Memory B cell (primary cell): ENCODE results near the gene ADGRE1.

Experiments
- ATAC-seq: fragments of 150-1000 bp; cut with Tn5 transposase; 2 replicates; pipeline ENCODE4 v1.10.0; 2021; ENCODE audit warnings: low read depth, mild to moderate bottlenecking, moderate library complexity
- DNase-seq, 2 donors: peaks; one replicate each; pipeline ENCODE4 v3.0.0; 2022; ENCODE audit warnings: low spot score in 2 of 2
- H3K27ac Mint-ChIP-seq: one replicate; pipeline ENCODE4 v1.8.0; 2022; ENCODE audit warnings: mild to moderate bottlenecking, moderate library complexity, mixed read lengths
- H3K27me3 Mint-ChIP-seq: one replicate; pipeline ENCODE4 v1.8.0; 2022; ENCODE audit warnings: mixed read lengths
- H3K36me3 Mint-ChIP-seq: one replicate; pipeline ENCODE4 v1.8.0; 2022; ENCODE audit warnings: mild to moderate bottlenecking, mixed read lengths
- H3K4me1 Mint-ChIP-seq: one replicate; pipeline ENCODE4 v1.8.0; 2022; ENCODE audit warnings: mixed read lengths
- H3K4me3 Mint-ChIP-seq: one replicate; pipeline ENCODE4 v1.8.0; 2022; ENCODE audit warnings: mild to moderate bottlenecking, moderate library complexity, mixed read lengths
- H3K9me3 Mint-ChIP-seq: one replicate; pipeline ENCODE4 v1.8.0; 2022; ENCODE audit warnings: mixed read lengths

The ADGRE1 gene

GRCh38 chr19:6948884-6949283 is 61.5 kb downstream of the ADGRE1 start:
- DNase-seq (no peak), ATAC-seq (no peak)
- Mint-ChIP-seq H3K27me3 (peaks cover 9% of the 10 kb centered on the region), H3K9me3 (peaks cover 1% of the 10 kb centered on the region), H3K27ac (no peak overlapping the region), H3K4me3 (no peak overlapping the region), H3K36me3 (no peaks in the 10 kb centered on the region), H3K4me1 (no peaks in the 10 kb centered on the region)

- Mint-ChIP-seq H3K36me3 (no peaks in the 10 kb centered on the region), H3K9me3 (no peaks in the 10 kb centered on the region), H3K27ac (no peak overlapping the region), H3K4me3 (no peak overlapping the region), H3K4me1 (no peaks in the 10 kb centered on the region), H3K27me3 (peaks cover 7% of the 10 kb centered on the region)
- no peak for ATAC-seq
- no peak for DNase-seq
Measured at GRCh38 chr19:6952956-6953355, 65.6 kb downstream of the ADGRE1 start.

- peaks cover 2% of the 10 kb centered on the region for H3K27me3 Mint-ChIP-seq
- no peaks in the 10 kb centered on the region for H3K36me3 Mint-ChIP-seq
- no peak for ATAC-seq
- no peak overlapping the region for H3K27ac Mint-ChIP-seq
- no peaks in the 10 kb centered on the region for H3K9me3 Mint-ChIP-seq
- no peaks in the 10 kb centered on the region for H3K4me1 Mint-ChIP-seq
- DNase-seq = no peak
- no peak overlapping the region for H3K4me3 Mint-ChIP-seq
Measured at GRCh38 chr19:6955082-6955481, 67.7 kb downstream of the ADGRE1 start.

- no peaks in the 10 kb centered on the region for H3K4me1 Mint-ChIP-seq
Measured at GRCh38 chr19:6956573-6956972, 69.2 kb downstream of the ADGRE1 start.

GRCh38 chr19:6958791-6959190 is 71.4 kb downstream of the ADGRE1 start:
- H3K27me3 Mint-ChIP-seq = peaks cover 7% of the 10 kb centered on the region
- H3K27ac Mint-ChIP-seq = no peak overlapping the region
- peaks cover 2% of the 10 kb centered on the region for H3K9me3 Mint-ChIP-seq
- H3K4me3 Mint-ChIP-seq = no peak overlapping the region
- no peak for ATAC-seq
- H3K4me1 Mint-ChIP-seq = peaks cover 3% of the 10 kb centered on the region
- no peak for DNase-seq
- no peaks in the 10 kb centered on the region for H3K36me3 Mint-ChIP-seq

More at GRCh38 chr19:6956573-6956972, 69.2 kb downstream of the ADGRE1 start:
- H3K27ac Mint-ChIP-seq = no peak overlapping the region
- peaks cover 4% of the 10 kb centered on the region for H3K27me3 Mint-ChIP-seq
- no peak for ATAC-seq
- no peaks in the 10 kb centered on the region for H3K9me3 Mint-ChIP-seq
- H3K36me3 Mint-ChIP-seq = no peaks in the 10 kb centered on the region
- no peak for DNase-seq
- no peak overlapping the region for H3K4me3 Mint-ChIP-seq

- Mint-ChIP-seq H3K27me3 (peaks cover 10% of the 10 kb centered on the region), H3K4me3 (no peak overlapping the region), H3K9me3 (peaks cover 2% of the 10 kb centered on the region), H3K4me1 (peaks cover 3% of the 10 kb centered on the region), H3K36me3 (no peaks in the 10 kb centered on the region), H3K27ac (no peak overlapping the region)
- ATAC-seq = peak; percentile 81
- DNase-seq = no peak
Measured at GRCh38 chr19:6963244-6963852, 76.0 kb downstream of the ADGRE1 start.

GRCh38 chr19:6963937-6964336 is 76.6 kb downstream of the ADGRE1 start:
- Mint-ChIP-seq H3K27me3 (peaks cover 8% of the 10 kb centered on the region), H3K4me3 (no peak overlapping the region), H3K36me3 (no peaks in the 10 kb centered on the region), H3K27ac (no peak overlapping the region), H3K4me1 (peaks cover 3% of the 10 kb centered on the region), H3K9me3 (peaks cover 2% of the 10 kb centered on the region)
- no peak for DNase-seq
- ATAC-seq = no peak

- Mint-ChIP-seq H3K27ac (no peak overlapping the region), H3K9me3 (peaks cover 5% of the 10 kb centered on the region), H3K4me1 (peaks cover 3% of the 10 kb centered on the region), H3K4me3 (no peak overlapping the region), H3K36me3 (peaks cover 2% of the 10 kb centered on the region), H3K27me3 (peaks cover 9% of the 10 kb centered on the region)
- no peak for ATAC-seq
- DNase-seq = no peak
Measured at GRCh38 chr19:6967967-6968366, 80.6 kb downstream of the ADGRE1 start.

GRCh38 chr19:6969490-6969889 is 82.1 kb downstream of the ADGRE1 start:
- H3K27ac Mint-ChIP-seq = no peak overlapping the region
- no peak overlapping the region for H3K4me3 Mint-ChIP-seq
- H3K27me3 Mint-ChIP-seq = peaks cover 10% of the 10 kb centered on the region
- no peak for ATAC-seq
- no peak for DNase-seq
- no peaks in the 10 kb centered on the region for H3K4me1 Mint-ChIP-seq
- H3K9me3 Mint-ChIP-seq = peaks cover 4% of the 10 kb centered on the region
- H3K36me3 Mint-ChIP-seq = peaks cover 2% of the 10 kb centered on the region

- peaks cover 4% of the 10 kb centered on the region for H3K9me3 Mint-ChIP-seq
Measured at GRCh38 chr19:6970021-6970420, 82.6 kb downstream of the ADGRE1 start.

GRCh38 chr19:6970443-6970842 is 83.1 kb downstream of the ADGRE1 start:
- Mint-ChIP-seq H3K4me3 (no peak overlapping the region), H3K36me3 (peaks cover 2% of the 10 kb centered on the region), H3K27me3 (peaks cover 12% of the 10 kb centered on the region), H3K4me1 (no peaks in the 10 kb centered on the region), H3K9me3 (peaks cover 4% of the 10 kb centered on the region), H3K27ac (no peak overlapping the region)
- DNase-seq (no peak), ATAC-seq (no peak)

More at GRCh38 chr19:6970021-6970420, 82.6 kb downstream of the ADGRE1 start:
- H3K4me1 Mint-ChIP-seq = no peaks in the 10 kb centered on the region
- ATAC-seq = no peak
- H3K27me3 Mint-ChIP-seq = peaks cover 11% of the 10 kb centered on the region
- peaks cover 2% of the 10 kb centered on the region for H3K36me3 Mint-ChIP-seq
- no peak overlapping the region for H3K4me3 Mint-ChIP-seq
- H3K27ac Mint-ChIP-seq = no peak overlapping the region
- DNase-seq = no peak

- H3K4me1 Mint-ChIP-seq = no peaks in the 10 kb centered on the region
- peaks cover 12% of the 10 kb centered on the region for H3K27me3 Mint-ChIP-seq
- H3K36me3 Mint-ChIP-seq = peaks cover 2% of the 10 kb centered on the region
- no peak overlapping the region for H3K27ac Mint-ChIP-seq
- H3K4me3 Mint-ChIP-seq = no peak overlapping the region
- H3K9me3 Mint-ChIP-seq = peaks cover 4% of the 10 kb centered on the region
- ATAC-seq (no peak), DNase-seq (no peak)
Measured at GRCh38 chr19:6971366-6971765, 84.0 kb downstream of the ADGRE1 start.

- DNase-seq = no peak
Measured at GRCh38 chr19:6976197-6976596, 88.8 kb downstream of the ADGRE1 start.

GRCh38 chr19:6979399-6979798 is 92.0 kb downstream of the ADGRE1 start:
- H3K36me3 Mint-ChIP-seq = peaks cover 2% of the 10 kb centered on the region
- H3K4me3 Mint-ChIP-seq = no peak overlapping the region
- no peaks in the 10 kb centered on the region for H3K4me1 Mint-ChIP-seq
- H3K27ac Mint-ChIP-seq = no peak overlapping the region
- ATAC-seq = no peak
- DNase-seq = no peak
- peaks cover 2% of the 10 kb centered on the region for H3K27me3 Mint-ChIP-seq
- H3K9me3 Mint-ChIP-seq = peaks cover 8% of the 10 kb centered on the region

More at GRCh38 chr19:6976197-6976596, 88.8 kb downstream of the ADGRE1 start:
- no peaks in the 10 kb centered on the region for H3K4me1 Mint-ChIP-seq
- H3K27me3 Mint-ChIP-seq = peaks cover 6% of the 10 kb centered on the region
- H3K36me3 Mint-ChIP-seq = no peaks in the 10 kb centered on the region
- H3K9me3 Mint-ChIP-seq = no peaks in the 10 kb centered on the region
- H3K4me3 Mint-ChIP-seq = no peak overlapping the region
- ATAC-seq = no peak
- no peak overlapping the region for H3K27ac Mint-ChIP-seq

GRCh38 chr19:6983448-6983847 is 96.1 kb downstream of the ADGRE1 start:
- H3K9me3 Mint-ChIP-seq = peaks cover 16% of the 10 kb centered on the region
- ATAC-seq = no peak

More at GRCh38 chr19:6983448-6983847, 96.1 kb downstream of the ADGRE1 start:
- Mint-ChIP-seq H3K4me3 (no peak overlapping the region), H3K27ac (no peak overlapping the region), H3K27me3 (no peaks in the 10 kb centered on the region), H3K4me1 (peaks cover 3% of the 10 kb centered on the region), H3K36me3 (peaks cover 9% of the 10 kb centered on the region)
- DNase-seq = no peak
